Retinal pigment epithelial cell (primary cell): ENCODE measurements around the gene ASB15.

Source experiments
- DNase-seq: peaks from one replicate; pipeline ENCODE4 v3.0.0-alpha.2; 2010; ENCODE audit warnings: low read depth
- H3K4me3 ChIP-seq: 2 replicates; pipeline ENCODE4 v1.5.1; 2011; ENCODE audit warnings: mild to moderate bottlenecking, low read length, control low read depth, moderate library complexity
- CTCF ChIP-seq: conservative IDR thresholded peaks from 2 replicates; pipeline ENCODE4 v1.5.1; 2011; ENCODE audit warnings: low read depth, low read length, control low read depth, inconsistent platforms

ASB15 gene

GRCh38 chr7:123661765-123662164 lies 60.1 kb downstream of the ASB15 start:
- no peak for DNase-seq
- no peak overlapping the region for H3K4me3 ChIP-seq
- TF ChIP-seq CTCF: no peak

- H3K4me3 ChIP-seq: no peak overlapping the region
- no peak for DNase-seq
- no peak for TF ChIP-seq CTCF
These were observed 60.7 kb downstream of the ASB15 start for GRCh38 chr7:123662293-123662692.

- TF ChIP-seq CTCF: no peak
- no peak overlapping the region for H3K4me3 ChIP-seq
- DNase-seq: no peak
These were observed 61.1 kb downstream of the ASB15 start for GRCh38 chr7:123662755-123663154.

- TF ChIP-seq CTCF: no peak
- DNase-seq: no peak
These were observed 61.6 kb downstream of the ASB15 start for GRCh38 chr7:123663200-123663599.

GRCh38 chr7:123665157-123665556 lies 63.5 kb downstream of the ASB15 start:
- TF ChIP-seq CTCF: no peak
- peak; percentile 62 for DNase-seq
- H3K4me3 ChIP-seq: no peak overlapping the region

More at GRCh38 chr7:123663200-123663599, 61.6 kb downstream of the ASB15 start:
- H3K4me3 ChIP-seq: no peak overlapping the region

- TF ChIP-seq CTCF: no peak
- DNase-seq: no peak
These were observed 64.3 kb downstream of the ASB15 start for GRCh38 chr7:123665896-123666295.

GRCh38 chr7:123666492-123666891 lies 64.9 kb downstream of the ASB15 start:
- no peak for DNase-seq

More at GRCh38 chr7:123665896-123666295, 64.3 kb downstream of the ASB15 start:
- H3K4me3 ChIP-seq: no peak overlapping the region

More at GRCh38 chr7:123666492-123666891, 64.9 kb downstream of the ASB15 start:
- TF ChIP-seq CTCF: no peak
- no peak overlapping the region for H3K4me3 ChIP-seq
